Lower leg skin (tissue), 3 donors: ENCODE results near the gene ALLC.

ENCODE experiments used
- CTCF ChIP-seq, 3 donors: fragments of 450-650 bp; IDR thresholded peaks; one replicate each; pipeline ENCODE4 v1.5.1; 2016; ENCODE audit warnings: antibody characterized with exemption in 3 of 3, mild to moderate bottlenecking in 3 of 3, moderate library complexity in 2 of 3
- POLR2A ChIP-seq, 2 donors: fragments of 450-650 bp; IDR thresholded peaks; one replicate each; pipeline ENCODE4 v1.6.1; 2016 to 2017; ENCODE audit warnings: antibody characterized with exemption in 2 of 2, mild to moderate bottlenecking in 1 of 2, moderate library complexity in 1 of 2

DNA sequence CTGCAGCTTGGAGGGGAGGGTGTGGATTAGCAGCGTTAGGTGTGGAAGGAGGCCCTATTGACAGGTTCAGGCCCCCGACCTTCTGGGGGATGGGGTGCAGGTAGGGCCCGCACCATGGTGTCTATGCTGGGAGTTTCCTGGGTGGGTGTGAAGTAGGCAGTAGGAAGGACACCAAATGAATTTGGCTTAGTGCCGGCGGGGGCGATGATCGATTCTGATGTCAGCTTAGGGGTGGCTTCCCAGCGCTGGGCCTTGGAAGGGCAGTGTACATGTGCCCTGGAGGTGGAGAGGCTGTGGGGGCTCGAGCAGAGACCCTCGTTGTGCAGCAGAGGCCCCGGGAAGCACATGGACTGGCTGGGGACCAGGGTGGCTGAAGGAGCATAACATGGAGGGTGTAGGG, 67.0 kb downstream of the ALLC start:
- TF ChIP-seq CTCF (IDR thresholded peaks at IDR 0.05) (no peak), POLR2A (IDR thresholded peaks at IDR 0.05) (no peak)
